A549 (cell line): Measurements from ENCODE around the gene NKAIN2. TPM values are rescaled to one million over a fixed set of nuclear protein-coding genes. Genes with fewer than 3 reads are reported as not detected.

Experiments
- ATAC-seq, 2 experiments: fragments of 200-7000 bp in 1 of 2; fragments of >200 bp in 1 of 2; cut with Nextera tagmentation in 1 of 2; cut with Tn5 transposase in 1 of 2; 3 replicates each; pipeline versions ENCODE4 v1.8.0 to v1.9.1; 2018 to 2020; ENCODE audit warnings: mild to moderate bottlenecking in 1 of 2, moderate library complexity in 1 of 2
- CTCF ChIA-PET: fragments of 300-600 bp; sonication (Branson Sonifier 250); formaldehyde crosslinking; extraction: SDS; loops from one replicate; lab custom pipeline; 2021; ENCODE audit warnings: antibody characterized with exemption, inconsistent platforms; lab: Yijun Ruan, JAX
- POLR2A ChIA-PET: fragments of 350-600 bp; formaldehyde crosslinking; extraction: SDS; loops from one replicate; lab custom pipeline; 2021; ENCODE audit warnings: antibody characterized with exemption, inconsistent platforms; lab: Yijun Ruan, JAX
- DNase-seq, 2 experiments: peaks; one replicate each; pipeline versions ENCODE4 v3.0.0 to v3.0.0-alpha.2; 2011 to 2016; ENCODE audit warnings: low read depth in 1 of 2, low spot score in 1 of 2
- FAIRE-seq: peaks from 2 replicates; lab custom pipeline; 2011; peaks lifted over from hg19 to GRCh38; lab: Jason Lieb, UNC
- H3K27ac ChIP-seq, 2 experiments: fragments of >200 bp; sonication (Bioruptor Twin); formaldehyde crosslinking; 3 replicates each; pipeline ENCODE4 v1.5.1; 2016 to 2017
- H3K4me1 ChIP-seq: fragments of >200 bp; sonication (Bioruptor Twin); formaldehyde crosslinking; 3 replicates; pipeline ENCODE4 v1.6.1; 2016
- H3K4me2 ChIP-seq: fragments of >200 bp; sonication (Bioruptor Twin); formaldehyde crosslinking; 3 replicates; pipeline ENCODE4 v1.6.1; 2016
- H3K4me3 ChIP-seq: fragments of >200 bp; sonication (Bioruptor Twin); formaldehyde crosslinking; 3 replicates; pipeline ENCODE4 v1.5.1; 2016
- H3K9me3 ChIP-seq: fragments of >200 bp; sonication (Bioruptor Twin); formaldehyde crosslinking; 3 replicates; pipeline ENCODE4 v1.6.1; 2016
- ATOH8 ChIP-seq: fragments of 250-450 bp; sonication (Bioruptor Pico); IDR thresholded peaks from 2 replicates; pipeline ENCODE4 v1.5.0; 2020; ENCODE audit warnings: low read depth, mild to moderate bottlenecking, moderate library complexity
- BCL3 ChIP-seq: fragments of >200 bp; sonication (Bioruptor Twin); formaldehyde crosslinking; IDR thresholded peaks from 3 replicates; pipeline ENCODE4 v1.6.1; 2016
- CEBPB ChIP-seq, 2 experiments: fragments of >200 bp in 1 of 2; sonication (Bioruptor Twin) in 1 of 2; formaldehyde crosslinking in 1 of 2; IDR thresholded peaks; 2 replicates each; pipeline ENCODE4 v1.6.1; 2012 to 2016
- CHD4 ChIP-seq: fragments of 200-600 bp; sonication (generic); IDR thresholded peaks from 2 replicates; pipeline ENCODE4 v1.6.1; 2016; ENCODE audit warnings: antibody characterized with exemption, mild to moderate bottlenecking, borderline replicate concordance
- EHMT2 ChIP-seq: fragments of 200-600 bp; sonication (generic); IDR thresholded peaks from 2 replicates; pipeline ENCODE4 v1.6.1; 2016; ENCODE audit warnings: antibody characterized with exemption, low read depth, mild to moderate bottlenecking, moderate library complexity
- FOSL2 ChIP-seq, 2 experiments: fragments of 450-650 bp in 1 of 2; fragments of >200 bp in 1 of 2; sonication (Bioruptor Twin) in 1 of 2; formaldehyde crosslinking; IDR thresholded peaks; 2 replicates each; pipeline versions ENCODE4 v1.5.0 to v1.6.1; 2016 to 2020; ENCODE audit warnings: mild to moderate bottlenecking in 1 of 2, moderate library complexity in 1 of 2
- HOXA7 ChIP-seq: fragments of 250-450 bp; sonication (Bioruptor Pico); IDR thresholded peaks from 2 replicates; pipeline ENCODE4 v1.5.0; 2020; ENCODE audit warnings: mild to moderate bottlenecking, moderate library complexity
- KDM5A ChIP-seq: fragments of 200-600 bp; sonication (generic); IDR thresholded peaks from 2 replicates; pipeline ENCODE4 v1.6.1; 2016; ENCODE audit warnings: antibody characterized with exemption, mild to moderate bottlenecking
- MAZ ChIP-seq: fragments of 150-350 bp; IDR thresholded peaks from 2 replicates; pipeline ENCODE4 v1.6.1; 2014; ENCODE audit warnings: antibody characterized with exemption, low read depth, low read length, borderline replicate concordance
- NFE2L2 ChIP-seq: fragments of 150-350 bp; conservative IDR thresholded peaks from 2 replicates; pipeline ENCODE4 v1.6.1; 2014; ENCODE audit warnings: low read length
- PHF8 ChIP-seq: fragments of 200-600 bp; sonication (generic); IDR thresholded peaks from 2 replicates; pipeline ENCODE4 v1.6.1; 2016; ENCODE audit warnings: low read depth, mild to moderate bottlenecking, antibody characterized with exemption, moderate library complexity, borderline replicate concordance
- POLR2A ChIP-seq: IDR thresholded peaks from 2 replicates; pipeline ENCODE4 v1.6.1; 2012; ENCODE audit warnings: mild to moderate bottlenecking, low read length
- RARB ChIP-seq: fragments of 250-450 bp; sonication (Bioruptor Pico); IDR thresholded peaks from 2 replicates; pipeline ENCODE4 v1.8.0; 2021; ENCODE audit warnings: mild to moderate bottlenecking, moderate library complexity
- REST ChIP-seq: fragments of 200-600 bp; sonication (generic); IDR thresholded peaks from 2 replicates; pipeline ENCODE4 v1.6.1; 2016; ENCODE audit warnings: antibody characterized with exemption, mild to moderate bottlenecking, moderate library complexity
- RFX5 ChIP-seq: fragments of 450-650 bp; IDR thresholded peaks from 2 replicates; pipeline ENCODE4 v1.7.1; 2014; ENCODE audit warnings: antibody characterized with exemption, mild to moderate bottlenecking, moderate library complexity
- TP53 ChIP-seq: fragments of 250-450 bp; sonication (Bioruptor Pico); IDR thresholded peaks from 2 replicates; pipeline ENCODE4 v1.5.0; 2021; ENCODE audit warnings: mild to moderate bottlenecking, moderate library complexity
- ZFP36 ChIP-seq: fragments of 450-650 bp; IDR thresholded peaks from 2 replicates; pipeline ENCODE4 v1.6.1; 2014; ENCODE audit warnings: borderline replicate concordance; ENCODE audit not compliant: partially characterized antibody
- ZSCAN20 ChIP-seq: fragments of 250-450 bp; sonication (Bioruptor Pico); IDR thresholded peaks from 2 replicates; pipeline ENCODE4 v1.8.0; 2022; ENCODE audit warnings: mild to moderate bottlenecking, moderate library complexity
- WGBS: methylation state at CpG from one replicate; pipeline ENCODE4 v1.1.6; 2017; ENCODE audit errors: missing lambda C conversion rate; 5-methylcytosine and 5-hydroxymethylcytosine counted together
- polyA plus RNA-seq, 4 experiments: library from polyadenylated mRNA; depleted of rRNA in 3 of 4; stranded (reverse); fragments of >200 nt; fragmentation: RNase III in 1 of 4; extraction: RNeasy Plus Mini Kit Qiagen cat#74134 plus additional on column Dnase treatment in 1 of 4; gene quantifications; 2 replicates in 3 of 4; 3 replicates in 1 of 4; pipeline ENCODE4 v1.2.3, GENCODE V29; 2011 to 2017
- TF ChIP-seq, protein P1 (sequence below): IDR thresholded peaks from 2 replicates; pipeline ENCODE4 v1.6.1; 2012; ENCODE audit warnings: low read depth, borderline replicate concordance

NKAIN2 gene
- polyA plus RNA-seq, 2 of the 4 experiments (the other 2 are of a cell fraction), result not detected

- no peak overlapping the region for H3K4me2 ChIP-seq
- CTCF ChIA-PET, result no interaction called here
- POLR2A ChIA-PET, result no interaction called here
- no peak for FAIRE-seq
- H3K9me3 ChIP-seq, result no peaks in the 10 kb centered on the region
- no peak for DNase-seq
- no peak for ATAC-seq
- no peaks in the 10 kb centered on the region for H3K4me1 ChIP-seq
- H3K4me3 ChIP-seq, result no peak overlapping the region
- 51% methylated on average over 7 of the region's 7 CpGs for WGBS
- TF ChIP-seq NFE2L2 (no peak), FOSL2 (IDR thresholded peaks at IDR 0.05) (no peak), FOSL2 (CRISPR knock-in tag; IDR thresholded peaks at IDR 0.05) (no peak), CEBPB (IDR thresholded peaks at IDR 0.05) (no peak), ATOH8 (CRISPR knock-in tag) (no peak), RFX5 (no peak), KDM5A (no peak), EHMT2 (no peak), BCL3 (no peak), HOXA7 (no peak), CHD4 (no peak), TP53 (CRISPR knock-in tag) (no peak), MAZ (no peak), ZSCAN20 (CRISPR knock-in tag) (no peak), POLR2A (no peak), RARB (CRISPR knock-in tag) (no peak), PHF8 (no peak)
- TF ChIP-seq, protein P1, sequence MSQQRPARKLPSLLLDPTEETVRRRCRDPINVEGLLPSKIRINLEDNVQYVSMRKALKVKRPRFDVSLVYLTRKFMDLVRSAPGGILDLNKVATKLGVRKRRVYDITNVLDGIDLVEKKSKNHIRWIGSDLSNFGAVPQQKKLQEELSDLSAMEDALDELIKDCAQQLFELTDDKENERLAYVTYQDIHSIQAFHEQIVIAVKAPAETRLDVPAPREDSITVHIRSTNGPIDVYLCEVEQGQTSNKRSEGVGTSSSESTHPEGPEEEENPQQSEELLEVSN, result no peak
- H3K27ac ChIP-seq, result no peak overlapping the region
Measured at GRCh38 chr6:124430740-124431318, 627.2 kb downstream of the NKAIN2 start.

DNA sequence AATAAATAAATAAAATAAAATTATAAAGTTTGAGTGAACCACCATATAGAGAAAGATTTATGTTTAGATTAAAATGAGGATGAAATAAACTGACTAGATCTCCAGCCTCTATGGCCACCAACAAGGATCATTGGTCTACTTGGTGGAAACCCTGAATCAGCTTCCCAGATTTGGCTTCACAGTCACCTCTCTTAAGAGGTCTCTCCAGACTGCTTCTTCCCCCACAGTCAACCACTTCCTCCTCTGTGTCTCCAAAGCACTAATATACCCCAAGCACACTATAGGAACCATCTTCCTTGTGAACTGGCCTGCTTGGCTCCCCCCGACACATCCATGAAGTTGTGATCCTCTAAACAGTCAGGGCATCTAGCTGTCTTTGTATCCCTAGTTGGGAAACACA, 629.0 kb downstream of the NKAIN2 start:
- ATAC-seq, result no peak
- no peak overlapping the region for H3K4me3 ChIP-seq
- no peaks in the 10 kb centered on the region for H3K4me1 ChIP-seq
- 0% methylated on average over 1 of the region's 1 CpG for WGBS
- H3K4me2 ChIP-seq, result no peak overlapping the region
- FAIRE-seq, result no peak
- no peaks in the 10 kb centered on the region for H3K9me3 ChIP-seq
- ChIA-PET CTCF (no interaction called here), POLR2A (no interaction called here)
- DNase-seq, result no peak
- H3K27ac ChIP-seq, result no peak overlapping the region
- no peak for TF ChIP-seq REST
- TF ChIP-seq ZFP36, result no peak
